ENCODE data around the gene NIPBL.
"Not testable (repeated sequence)": the region's sequence is repeated elsewhere in the genome, so short reads cannot be mapped to it uniquely, and the experiment has no call there.

Gene NIPBL

DNA sequence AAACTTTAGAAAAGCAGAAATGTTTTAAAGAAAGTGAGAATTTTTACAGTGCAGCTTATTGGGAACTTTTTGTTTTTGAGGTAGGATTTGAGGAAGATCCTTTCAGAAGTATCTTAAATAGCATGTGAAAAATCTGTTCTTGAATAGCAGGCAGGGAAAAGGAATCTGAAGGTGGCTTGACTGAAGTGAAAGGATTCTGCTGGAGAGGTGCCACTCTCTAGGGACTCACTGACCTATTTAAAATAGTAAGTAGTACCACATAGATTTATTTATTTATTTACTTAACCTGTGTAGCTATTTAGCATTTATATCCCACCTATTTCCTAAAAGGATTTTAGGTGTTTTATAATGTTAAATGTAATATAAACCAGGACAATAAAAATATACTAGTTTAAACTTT is 69.1 kb downstream of the NIPBL start:
- DNase-seq (ENCODE audit: low read depth in 2 of 3, low spot score in 2 of 3), result no peak

DNA sequence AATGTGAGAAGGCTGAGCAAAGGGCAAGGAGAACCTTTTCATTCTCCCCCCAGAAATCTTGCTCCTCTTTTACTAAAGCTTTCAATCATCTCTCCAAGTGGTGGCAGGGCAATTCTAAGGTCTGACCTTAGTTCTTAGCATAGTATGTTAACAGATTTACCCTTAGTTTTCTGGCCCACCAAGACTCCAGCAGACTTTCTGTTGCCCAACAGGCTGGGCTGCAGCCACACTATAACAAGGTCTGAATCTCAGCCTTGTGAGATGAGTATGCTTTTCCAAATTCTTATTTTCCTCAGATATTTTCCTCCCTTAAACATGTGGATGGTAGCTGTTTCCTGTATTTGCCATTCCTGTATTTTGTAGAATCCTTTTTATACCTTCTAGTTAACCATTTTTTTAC is 69.5 kb downstream of the NIPBL start:
- DNase-seq (ENCODE audit: low read depth in 2 of 3, low spot score in 2 of 3), result no peak

DNA sequence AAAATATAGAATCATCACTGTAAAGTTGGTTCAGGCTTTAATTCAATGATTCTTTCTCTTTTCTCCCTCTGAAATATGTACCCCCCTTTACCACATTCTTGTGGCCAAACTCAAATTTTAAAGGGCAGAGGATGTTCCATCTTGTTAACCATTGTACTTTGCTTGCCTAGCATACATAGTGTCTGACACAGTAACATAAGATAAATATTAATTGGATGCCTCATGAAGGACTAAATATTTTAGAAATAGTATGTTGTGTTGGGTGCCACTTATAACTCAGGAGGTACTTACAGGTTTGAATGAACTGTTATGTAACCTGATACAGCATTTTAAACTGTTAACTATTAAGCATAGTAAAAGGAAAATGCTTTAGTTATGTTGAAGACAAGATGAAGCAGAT is 71.5 kb downstream of the NIPBL start:
- no peak for DNase-seq (ENCODE audit: low read depth in 2 of 3, low spot score in 2 of 3)

DNA sequence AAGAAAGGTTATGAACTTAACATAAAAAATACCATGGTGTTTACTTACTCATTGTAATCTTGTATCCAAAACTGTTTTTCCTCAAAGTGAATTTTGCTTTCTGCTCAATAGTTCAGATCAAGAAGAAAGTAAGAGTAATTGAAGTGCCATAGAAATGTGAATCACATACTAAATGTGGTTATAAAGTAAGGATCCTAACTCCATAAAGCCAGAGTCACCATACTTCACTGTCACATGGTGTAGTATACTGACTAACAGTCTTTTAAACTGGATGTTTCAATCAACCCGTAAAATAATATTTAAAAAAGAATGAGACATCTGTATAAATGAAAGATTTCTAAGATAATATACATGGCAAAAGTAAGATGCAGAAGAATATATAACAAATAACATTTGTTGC is 72.1 kb downstream of the NIPBL start:
- DNase-seq (ENCODE audit: low read depth in 2 of 3, low spot score in 2 of 3), result no peak

DNA sequence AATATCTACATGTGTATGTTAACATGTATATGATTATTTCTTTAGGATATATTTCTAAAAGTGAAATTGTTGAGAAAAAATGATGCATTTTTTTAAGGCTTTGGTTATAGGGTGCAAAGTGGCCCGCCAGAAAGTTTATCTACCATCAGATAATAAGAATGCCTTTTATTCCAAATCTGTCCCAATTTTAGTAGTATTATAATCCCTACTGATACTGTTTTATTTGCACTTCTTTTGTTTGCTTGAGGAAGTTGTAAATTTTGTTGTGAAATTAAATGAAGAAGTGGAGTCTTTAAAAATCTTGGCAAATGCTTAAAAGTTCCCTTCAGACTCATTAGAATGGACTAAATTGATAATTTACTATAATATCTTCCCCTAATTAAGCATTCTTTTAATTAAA is 73.0 kb downstream of the NIPBL start:
- no peak for DNase-seq (ENCODE audit: low read depth in 2 of 3, low spot score in 2 of 3)

DNA sequence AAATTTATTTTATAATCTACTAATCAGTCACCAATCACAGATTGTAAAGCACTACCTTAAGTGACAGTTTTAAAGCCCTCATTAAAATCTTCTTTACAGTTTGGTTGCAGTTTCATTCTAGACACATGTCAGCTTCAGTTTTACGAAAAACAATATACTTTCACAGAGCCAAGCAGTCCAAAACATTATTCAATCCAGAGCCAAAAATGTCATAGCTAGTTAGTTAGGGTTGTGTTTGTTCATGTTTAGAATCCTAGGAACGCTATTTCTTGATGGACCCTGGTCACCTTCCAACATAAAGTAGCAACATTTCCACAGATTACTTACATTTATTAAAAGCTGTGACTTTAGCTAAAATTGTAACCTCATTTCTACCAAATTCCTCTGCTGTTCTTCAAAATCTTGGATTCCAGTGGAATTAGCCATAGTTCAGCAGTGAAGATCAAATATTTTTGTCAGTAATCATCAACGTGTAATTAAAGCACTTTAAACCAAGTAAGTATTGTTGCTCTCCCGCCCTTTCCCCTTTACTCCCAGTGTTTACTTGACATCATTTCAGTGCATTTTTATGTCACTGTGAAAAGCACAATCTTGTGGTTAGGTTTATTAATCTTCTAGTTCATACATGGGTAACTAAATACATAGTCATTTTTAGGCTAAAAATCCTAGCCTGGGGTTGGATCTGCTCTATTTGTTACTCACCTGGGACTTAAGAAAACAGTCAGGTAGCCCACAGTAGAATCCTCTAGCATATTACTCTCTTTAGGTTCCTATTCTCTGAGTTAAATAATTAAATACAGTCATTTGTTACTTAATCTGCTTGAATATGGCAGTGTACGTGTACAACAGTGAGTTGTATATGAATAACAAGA is 74.3 kb downstream of the NIPBL start:
- no peak for DNase-seq (ENCODE audit: low read depth in 2 of 3, low spot score in 2 of 3)

DNA sequence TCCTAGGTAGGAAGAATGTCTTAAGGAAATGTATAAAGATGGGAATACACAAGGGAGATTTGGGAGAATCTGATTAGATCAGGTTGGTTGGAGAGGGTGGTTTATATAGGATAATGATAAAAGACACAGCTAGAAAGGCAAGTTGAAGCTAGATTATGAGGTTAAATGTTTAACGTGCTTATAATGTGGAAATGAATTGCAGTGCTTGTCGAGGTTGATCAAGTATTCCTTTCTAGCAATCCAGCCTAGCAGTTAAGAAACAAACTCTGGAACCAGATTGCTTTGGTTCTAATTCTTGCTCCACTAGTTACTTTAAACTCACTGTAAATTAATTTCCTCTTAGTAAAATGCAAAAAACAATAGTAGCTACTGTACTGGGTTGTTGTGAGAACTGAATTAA is 76.5 kb downstream of the NIPBL start:
- no peak for DNase-seq (ENCODE audit: low read depth in 2 of 3, low spot score in 2 of 3)

DNA sequence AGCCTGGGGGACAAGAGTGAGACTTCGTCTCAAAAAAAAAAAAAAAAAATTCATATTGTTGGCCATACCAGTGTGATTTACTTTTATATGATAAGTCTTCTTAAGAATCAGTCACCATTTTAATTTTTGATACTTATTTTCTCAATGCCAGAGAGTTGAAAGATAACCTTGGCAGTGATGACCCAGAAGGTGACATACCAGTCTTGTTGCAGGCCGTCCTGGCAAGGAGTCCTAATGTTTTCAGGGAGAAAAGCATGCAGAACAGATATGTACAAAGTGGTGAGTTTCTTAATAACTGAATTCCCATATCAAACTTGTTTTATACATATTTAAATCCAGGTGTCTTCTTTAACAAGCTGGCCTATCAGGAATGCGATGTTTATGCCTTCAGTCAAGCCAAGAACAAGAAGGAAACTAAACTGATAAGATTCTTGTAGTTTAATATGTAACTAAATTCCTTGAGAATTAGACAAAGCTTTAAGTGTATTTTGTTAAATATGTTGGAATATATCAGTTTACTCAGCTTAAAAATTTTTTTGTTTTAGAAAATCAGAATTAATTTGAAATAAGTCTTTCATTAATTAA is 81.5 kb downstream of the NIPBL start:
- DNase-seq (ENCODE audit: low read depth in 2 of 3, low spot score in 2 of 3), result no peak

DNA sequence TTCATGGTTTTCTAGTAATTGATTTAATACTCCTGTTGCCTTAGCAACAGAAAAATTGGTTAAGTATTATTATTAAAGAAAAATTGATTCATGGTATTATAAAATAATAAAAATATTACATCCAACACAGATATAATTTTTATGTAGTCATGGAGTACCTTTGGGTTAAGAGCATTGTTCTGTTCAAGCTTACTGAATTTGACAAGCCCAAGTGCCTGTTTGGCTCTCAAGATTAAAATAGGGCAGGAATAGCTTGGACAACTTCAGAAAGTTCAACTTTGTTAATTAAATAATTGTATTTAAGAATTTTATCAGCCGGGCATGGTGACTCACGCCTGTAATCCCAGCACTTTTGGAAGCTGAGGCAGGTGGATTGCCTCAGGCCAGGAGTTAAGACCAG is 82.0 kb downstream of the NIPBL start:
- DNase-seq (ENCODE audit: low read depth in 2 of 3, low spot score in 2 of 3), result no peak

DNA sequence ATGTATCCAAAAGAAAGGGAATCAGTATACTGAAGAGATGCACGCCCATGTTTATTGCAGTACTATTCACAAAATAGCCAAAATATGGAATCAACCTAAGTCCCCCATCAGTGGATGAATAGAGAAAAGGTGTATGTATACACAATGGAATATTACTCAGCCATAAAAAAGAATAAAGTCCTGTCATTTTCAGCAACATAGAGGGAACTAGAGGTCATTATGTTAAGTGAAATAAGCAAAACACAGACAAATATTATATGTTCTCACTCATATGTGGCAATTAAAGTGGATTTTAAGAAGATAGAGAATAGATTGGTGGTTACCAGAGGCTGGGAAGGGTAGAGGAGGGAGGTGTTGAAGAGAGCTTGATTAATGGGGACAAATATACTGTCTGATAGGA is 88.6 kb downstream of the NIPBL start:
- no peak for DNase-seq (ENCODE audit: low read depth in 2 of 3, low spot score in 2 of 3)

DNA sequence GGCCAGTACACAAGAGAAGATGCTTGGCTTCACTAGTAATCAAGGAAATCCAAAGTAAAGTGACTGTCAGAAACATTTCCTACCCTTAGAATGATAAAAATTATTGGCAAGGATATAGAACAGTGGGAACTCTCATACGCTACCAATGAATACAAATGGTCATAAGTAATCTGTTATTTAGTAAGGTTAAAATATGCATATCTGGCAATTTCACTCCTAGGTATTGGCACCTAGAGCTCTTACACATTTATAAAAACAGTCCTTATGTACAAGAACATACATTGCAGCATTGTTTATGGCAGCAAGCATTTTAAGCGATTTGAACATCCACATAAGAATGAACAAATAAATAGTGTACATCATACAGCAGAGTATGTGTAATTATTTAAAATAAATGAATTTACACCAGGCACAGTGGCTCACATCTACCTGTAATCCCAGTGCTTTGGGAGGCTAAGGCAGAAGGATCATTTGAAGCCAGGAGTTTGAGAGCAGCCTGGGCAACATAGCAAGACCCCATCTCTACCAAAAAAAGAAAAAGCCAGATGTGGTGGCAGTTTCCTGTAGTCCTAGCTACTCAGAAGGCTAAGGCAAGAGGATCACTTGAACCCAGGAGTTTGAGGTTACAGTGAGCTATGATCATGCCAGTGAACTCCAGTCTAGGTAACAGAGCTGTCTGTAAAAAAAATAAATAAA is 93.3 kb downstream of the NIPBL start:
- no peak for DNase-seq (ENCODE audit: low read depth in 2 of 3, low spot score in 2 of 3)

DNA sequence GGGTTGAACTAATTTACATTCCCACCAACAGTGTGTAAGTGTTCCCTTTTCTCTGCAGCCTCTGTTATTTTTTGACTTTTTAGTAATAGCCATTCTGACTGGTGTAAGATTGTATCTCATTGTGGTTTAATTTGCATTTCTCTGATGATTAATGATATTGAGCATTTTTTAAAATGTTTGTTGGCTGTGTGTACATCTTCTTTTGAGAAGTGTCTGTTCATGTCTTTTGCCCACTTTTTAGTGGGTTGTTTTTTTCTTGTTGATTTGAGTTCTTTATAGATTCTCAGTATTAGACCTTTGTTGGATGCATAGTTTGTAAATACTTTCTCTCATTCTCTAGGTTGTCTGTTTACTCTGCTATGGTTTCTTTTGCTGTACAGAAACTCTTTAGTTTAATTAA is 101.6 kb downstream of the NIPBL start:
- DNase-seq (ENCODE audit: low read depth in 2 of 3, low spot score in 2 of 3), result no peak

DNA sequence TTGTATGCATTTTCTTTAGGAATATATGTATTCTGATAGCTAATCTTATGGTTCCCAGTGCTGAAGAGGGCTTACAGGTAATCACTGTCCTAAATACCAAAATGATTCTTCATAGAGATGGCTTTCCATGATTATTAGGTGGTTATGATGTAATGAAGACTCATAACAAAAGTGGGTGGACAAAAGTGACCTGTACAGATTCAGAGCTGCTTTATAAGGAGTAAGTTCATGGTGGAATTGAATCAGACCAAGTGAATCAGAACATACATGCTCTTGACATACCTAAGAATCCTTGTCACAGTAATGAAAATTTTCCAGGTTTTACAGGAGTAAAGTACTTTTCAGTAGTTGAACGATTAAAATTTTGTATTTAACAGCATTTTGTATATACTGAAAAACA is 105.6 kb downstream of the NIPBL start:
- no peak for DNase-seq (ENCODE audit: low read depth in 2 of 3, low spot score in 2 of 3)

DNA sequence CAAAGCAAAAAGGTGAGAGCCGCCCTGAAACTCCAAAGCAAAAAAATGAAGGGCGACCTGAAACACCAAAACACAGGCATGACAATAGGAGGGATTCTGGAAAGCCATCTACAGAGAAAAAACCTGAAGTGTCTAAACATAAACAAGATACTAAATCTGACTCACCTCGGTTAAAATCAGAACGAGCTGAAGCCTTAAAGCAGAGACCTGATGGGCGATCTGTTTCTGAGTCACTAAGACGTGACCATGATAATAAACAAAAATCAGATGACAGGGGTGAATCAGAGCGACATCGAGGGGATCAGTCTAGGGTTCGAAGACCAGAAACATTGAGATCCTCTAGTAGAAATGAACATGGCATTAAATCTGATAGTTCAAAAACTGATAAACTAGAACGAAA is 108.8 kb downstream of the NIPBL start:
- DNase-seq (ENCODE audit: low read depth in 2 of 3, low spot score in 2 of 3), result no peak

DNA sequence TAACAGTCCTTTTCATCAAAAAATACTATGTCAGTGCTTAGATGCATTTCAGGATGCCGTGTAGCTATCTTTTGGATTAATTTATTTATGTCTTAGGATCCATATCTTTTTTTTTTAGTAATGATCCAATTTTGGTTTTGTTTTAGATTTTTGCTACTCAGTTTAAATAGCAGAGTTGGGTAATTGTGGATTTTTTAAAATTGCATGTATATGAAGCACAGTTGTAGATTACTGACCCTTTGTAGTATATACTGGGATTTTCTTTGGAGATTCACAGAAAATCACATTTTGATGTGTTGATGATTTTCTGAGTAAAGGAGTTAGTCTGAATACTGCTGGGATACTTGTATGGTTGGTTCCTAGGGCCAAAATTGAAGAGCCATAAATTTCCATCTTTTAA is 111.8 kb downstream of the NIPBL start:
- DNase-seq (ENCODE audit: low read depth in 2 of 3, low spot score in 2 of 3), result no peak

DNA sequence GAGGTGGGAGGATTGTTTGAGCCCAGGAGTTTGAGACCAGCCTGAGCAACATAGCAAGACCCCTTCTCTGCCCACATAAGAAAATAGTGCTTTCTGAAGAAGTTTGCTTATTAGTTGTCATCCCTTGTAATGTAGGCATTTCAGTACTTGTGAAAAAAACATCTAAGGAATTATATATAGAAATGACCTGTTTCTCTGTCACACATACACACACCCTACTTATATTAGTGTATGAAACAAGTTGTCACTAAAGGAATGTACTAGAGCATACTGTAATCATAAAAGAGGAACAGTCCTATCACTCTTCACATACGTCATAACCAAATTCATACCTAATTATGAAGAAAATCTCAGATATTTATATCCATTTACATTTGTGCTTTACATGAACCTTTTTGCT is 122.0 kb downstream of the NIPBL start:
- no peak for DNase-seq (ENCODE audit: low read depth in 2 of 3, low spot score in 2 of 3)

DNA sequence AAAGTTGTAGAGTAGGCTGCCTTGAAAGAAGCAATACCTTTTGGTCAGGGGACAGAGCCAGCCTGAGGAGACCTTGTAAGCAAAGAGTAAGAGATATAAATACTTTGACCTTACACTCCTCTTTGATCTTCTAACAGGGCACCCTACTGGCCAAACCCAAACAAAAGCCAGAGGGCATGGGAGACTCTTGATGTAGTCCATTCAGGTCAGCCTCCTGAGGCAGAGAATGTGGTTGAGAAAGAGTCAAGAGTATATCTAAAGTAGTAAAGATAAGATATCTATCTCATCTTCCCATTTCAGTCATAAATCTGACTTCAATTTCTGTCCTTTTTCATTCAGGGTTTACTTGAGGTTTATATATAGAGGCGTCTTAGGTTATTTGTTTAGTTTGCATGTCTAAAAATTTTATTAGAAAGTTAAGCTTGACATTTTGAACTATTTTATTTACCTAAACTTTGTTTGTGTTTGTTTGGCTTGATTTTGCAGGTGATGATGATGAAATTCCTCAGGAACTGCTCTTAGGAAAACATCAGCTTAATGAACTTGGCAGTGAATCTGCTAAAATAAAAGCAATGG is 125.7 kb downstream of the NIPBL start:
- DNase-seq (ENCODE audit: low read depth in 2 of 3, low spot score in 2 of 3), result no peak

DNA sequence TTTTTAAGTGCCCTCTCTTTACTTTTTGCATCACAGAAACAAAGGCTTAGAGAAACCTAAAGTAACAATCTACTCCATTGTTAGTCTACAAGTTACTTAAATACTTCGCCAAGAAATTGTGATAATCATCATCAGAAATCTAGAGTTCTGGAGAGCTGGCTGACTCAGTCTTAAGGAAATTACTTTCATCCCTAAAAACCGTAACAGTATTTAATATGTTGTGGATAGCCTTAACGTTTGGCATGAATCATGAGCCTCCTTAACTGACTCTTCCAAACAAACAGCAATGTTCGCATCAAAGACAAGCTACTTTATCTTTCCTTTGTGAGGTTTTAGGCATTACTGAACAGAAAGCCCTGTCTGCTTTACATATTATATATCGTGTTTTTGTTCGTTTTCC is 128.7 kb downstream of the NIPBL start:
- DNase-seq (ENCODE audit: low read depth in 2 of 3, low spot score in 2 of 3), result no peak

DNA sequence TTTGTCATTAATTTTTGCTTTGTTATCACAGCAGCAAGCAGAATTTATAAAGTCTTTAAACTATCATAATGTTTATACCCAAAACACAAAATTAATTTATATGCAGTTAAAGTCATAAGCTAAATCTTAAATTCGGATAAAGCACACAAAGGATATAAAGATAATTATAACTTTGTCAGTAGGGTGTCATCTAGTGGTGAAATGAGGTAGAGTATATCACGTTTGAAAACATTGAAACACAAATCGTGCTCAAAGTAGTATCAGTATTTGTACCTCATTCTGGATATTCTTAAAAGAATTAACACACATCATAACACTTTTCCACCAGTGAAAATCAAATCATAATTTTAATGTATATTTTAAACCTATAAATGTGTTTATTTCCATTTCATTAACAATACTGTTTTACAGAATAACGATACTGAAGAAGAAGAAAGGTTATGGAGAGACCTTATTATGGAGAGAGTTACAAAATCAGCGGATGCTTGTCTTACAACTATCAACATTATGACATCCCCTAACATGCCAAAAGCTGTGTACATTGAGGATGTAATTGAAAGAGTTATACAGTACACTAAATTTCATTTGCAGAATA is 129.5 kb downstream of the NIPBL start:
- DNase-seq (ENCODE audit: low read depth in 2 of 3, low spot score in 2 of 3), result no peak

DNA sequence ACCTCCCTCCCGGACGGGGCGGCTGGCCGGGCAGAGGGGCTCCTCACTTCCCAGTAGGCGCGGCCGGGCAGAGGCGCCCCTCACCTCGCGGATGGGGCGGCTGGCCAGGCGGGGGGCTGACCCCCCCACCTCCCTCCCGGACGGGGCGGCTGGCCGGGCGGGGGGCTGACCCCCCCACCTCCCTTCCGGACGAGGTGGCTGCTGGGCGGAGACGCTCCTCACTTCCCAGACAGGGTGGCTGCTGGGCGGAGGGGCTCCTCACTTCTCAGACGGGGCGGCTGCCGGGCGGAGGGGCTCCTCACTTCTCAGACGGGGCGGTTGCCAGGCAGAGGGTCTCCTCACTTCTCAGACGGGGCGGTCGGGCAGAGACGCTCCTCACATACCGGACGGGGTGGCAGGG is 136.6 kb downstream of the NIPBL start:
- not testable (repeated sequence) for DNase-seq (ENCODE audit: low read depth in 2 of 3, low spot score in 2 of 3)

DNA sequence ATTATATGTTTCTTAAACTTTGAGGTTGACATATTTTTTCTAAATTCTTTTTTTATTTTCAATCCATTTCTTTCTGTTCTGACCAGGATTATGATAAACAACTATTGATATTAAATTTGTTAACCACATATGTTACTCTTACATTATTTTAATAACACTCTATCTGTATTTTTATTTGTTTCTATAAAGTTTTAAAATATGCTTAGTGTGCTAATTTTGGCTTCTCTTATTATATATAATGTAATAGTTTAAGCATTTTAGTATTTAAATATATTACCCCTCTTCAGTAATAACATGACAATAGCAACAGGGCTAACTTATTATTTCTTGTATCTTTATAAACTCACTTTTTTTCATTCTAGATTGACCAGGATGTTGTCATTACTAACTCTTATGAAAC is 137.8 kb downstream of the NIPBL start:
- DNase-seq (ENCODE audit: low read depth in 2 of 3, low spot score in 2 of 3), result no peak

Data from activated CD8-positive, alpha-beta memory T cell treated with anti-CD3 and anti-CD28 coated beads for 48 hours (primary cell).